Parathyroid adenoma (tissue), 2 donors: ENCODE measurements around the gene IPCEF1.

Experiments
- H2AFZ ChIP-seq: fragments of 300-600 bp; sonication (generic); one replicate; pipeline ENCODE4 v1.7.0; 2017; ENCODE audit warnings: antibody characterized with exemption, mild to moderate bottlenecking
- H3K27ac ChIP-seq: fragments of 300-600 bp; sonication (generic); one replicate; pipeline ENCODE4 v1.7.0; 2017
- H3K27me3 ChIP-seq: fragments of 300-600 bp; sonication (generic); one replicate; pipeline ENCODE4 v1.7.0; 2017; ENCODE audit warnings: low read length; ENCODE audit not compliant: control insufficient read depth, insufficient read depth
- H3K36me3 ChIP-seq: fragments of 300-600 bp; sonication (generic); one replicate; pipeline ENCODE4 v1.7.0; 2017; ENCODE audit warnings: low read length; ENCODE audit not compliant: control insufficient read depth, insufficient read depth
- H3K4me1 ChIP-seq: fragments of 300-600 bp; sonication (generic); one replicate; pipeline ENCODE4 v1.7.0; 2017; ENCODE audit warnings: control low read depth
- H3K4me2 ChIP-seq: fragments of 300-600 bp; sonication (generic); one replicate; pipeline ENCODE4 v1.7.0; 2017; ENCODE audit warnings: low read length
- H3K4me3 ChIP-seq: fragments of 300-600 bp; sonication (generic); one replicate; pipeline ENCODE4 v1.7.0; 2017; ENCODE audit warnings: low read depth, low read length
- H3K79me2 ChIP-seq: fragments of 300-600 bp; sonication (generic); one replicate; pipeline ENCODE4 v1.7.0; 2017; ENCODE audit warnings: control low read depth
- H3K9ac ChIP-seq: fragments of 300-600 bp; sonication (generic); one replicate; pipeline ENCODE4 v1.7.0; 2017; ENCODE audit warnings: mild to moderate bottlenecking
- H3K9me3 ChIP-seq: fragments of 300-600 bp; sonication (generic); one replicate; pipeline ENCODE4 v1.7.0; 2017; ENCODE audit warnings: low read length; ENCODE audit not compliant: control insufficient read depth
- CTCF ChIP-seq: fragments of 300-600 bp; sonication (generic); IDR thresholded peaks from one replicate; pipeline ENCODE4 v1.7.0; 2017; ENCODE audit warnings: antibody characterized with exemption, mild to moderate bottlenecking
- donor health status: primary hyperparathyroidism.

Gene IPCEF1

GRCh38 chr6:154370545-154370944 lies 13.9 kb upstream of the IPCEF1 start:
- no peak overlapping the region for H3K27ac ChIP-seq
- no peak overlapping the region for H2AFZ ChIP-seq
- no peak overlapping the region for H3K4me2 ChIP-seq
- H3K79me2 ChIP-seq = no peaks in the 10 kb centered on the region
- TF ChIP-seq CTCF = no peak
- H3K9me3 ChIP-seq = no peaks in the 10 kb centered on the region
- no peaks in the 10 kb centered on the region for H3K4me1 ChIP-seq
- H3K9ac ChIP-seq = no peak overlapping the region
- H3K36me3 ChIP-seq = no peaks in the 10 kb centered on the region
- H3K4me3 ChIP-seq = no peak overlapping the region
- no peaks in the 10 kb centered on the region for H3K27me3 ChIP-seq

GRCh38 chr6:154367839-154368695 lies 11.5 kb upstream of the IPCEF1 start:
- TF ChIP-seq CTCF = no peak
- H3K4me1 ChIP-seq = no peaks in the 10 kb centered on the region
- no peak overlapping the region for H3K4me3 ChIP-seq
- no peaks in the 10 kb centered on the region for H3K36me3 ChIP-seq
- no peak overlapping the region for H2AFZ ChIP-seq
- no peaks in the 10 kb centered on the region for H3K27me3 ChIP-seq
- no peak overlapping the region for H3K9ac ChIP-seq
- H3K4me2 ChIP-seq = no peak overlapping the region
- no peaks in the 10 kb centered on the region for H3K79me2 ChIP-seq
- no peak overlapping the region for H3K27ac ChIP-seq
- no peaks in the 10 kb centered on the region for H3K9me3 ChIP-seq

DNA sequence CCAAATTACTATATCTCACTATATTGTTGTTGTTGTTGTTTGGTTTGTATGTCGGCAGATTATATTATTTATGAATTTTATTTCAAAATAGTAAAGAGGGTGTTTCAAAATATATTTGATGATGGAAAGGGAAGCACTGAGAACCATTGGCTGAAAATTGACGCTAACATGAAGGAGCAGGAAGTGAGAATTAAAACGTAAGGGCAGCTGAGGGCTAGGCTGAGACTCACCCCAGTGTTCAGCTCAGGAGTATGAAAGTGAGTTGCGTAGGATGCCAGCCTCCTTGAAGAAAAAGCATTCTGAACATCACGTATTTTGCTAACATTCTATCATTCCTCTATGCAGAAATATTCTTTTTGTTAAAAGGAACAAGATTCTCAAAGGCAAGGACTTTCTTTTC lies 10.7 kb upstream of the IPCEF1 start:
- H3K9me3 ChIP-seq = no peaks in the 10 kb centered on the region
- no peaks in the 10 kb centered on the region for H3K4me1 ChIP-seq
- H2AFZ ChIP-seq = no peak overlapping the region
- no peak for TF ChIP-seq CTCF
- no peaks in the 10 kb centered on the region for H3K27me3 ChIP-seq
- no peak overlapping the region for H3K9ac ChIP-seq
- H3K79me2 ChIP-seq = no peaks in the 10 kb centered on the region
- H3K36me3 ChIP-seq = no peaks in the 10 kb centered on the region
- H3K4me2 ChIP-seq = no peak overlapping the region
- H3K4me3 ChIP-seq = no peak overlapping the region
- no peak overlapping the region for H3K27ac ChIP-seq

DNA sequence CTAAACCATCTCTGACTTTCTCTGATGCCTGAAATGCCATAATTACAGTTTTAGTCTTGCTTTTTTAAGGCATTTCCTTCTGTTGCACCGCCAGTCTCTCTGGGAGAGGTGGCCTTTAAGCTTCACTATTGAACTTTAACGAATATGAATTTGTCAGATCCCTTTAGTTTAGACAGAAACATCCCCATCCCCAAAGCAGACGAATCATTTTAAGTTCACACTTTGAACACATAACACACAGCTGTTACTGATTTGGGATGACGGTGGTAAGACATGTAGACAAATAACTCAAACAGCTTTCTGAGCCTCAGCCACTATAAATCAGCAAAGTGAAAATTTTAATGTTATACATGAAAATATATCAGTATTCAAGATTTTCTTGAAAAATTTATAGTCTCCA lies 7.2 kb upstream of the IPCEF1 start:
- Histone ChIP-seq H3K27me3 (no peaks in the 10 kb centered on the region), H2AFZ (no peak overlapping the region), H3K27ac (no peak overlapping the region), H3K4me2 (no peak overlapping the region), H3K36me3 (no peaks in the 10 kb centered on the region), H3K4me3 (no peak overlapping the region), H3K79me2 (no peaks in the 10 kb centered on the region), H3K4me1 (no peaks in the 10 kb centered on the region), H3K9ac (no peak overlapping the region), H3K9me3 (no peaks in the 10 kb centered on the region)
- TF ChIP-seq CTCF = no peak

GRCh38 chr6:154361476-154361875 lies 4.9 kb upstream of the IPCEF1 start:
- Histone ChIP-seq H3K9me3 (no peaks in the 10 kb centered on the region), H3K27ac (no peak overlapping the region), H3K4me2 (no peak overlapping the region), H3K4me3 (no peak overlapping the region), H3K36me3 (no peaks in the 10 kb centered on the region), H3K4me1 (no peaks in the 10 kb centered on the region), H3K27me3 (no peaks in the 10 kb centered on the region), H3K79me2 (no peaks in the 10 kb centered on the region), H2AFZ (no peak overlapping the region), H3K9ac (no peak overlapping the region)
- TF ChIP-seq CTCF = no peak
